Activated T-helper 1 cell treated with Interleukin-2 at 50 U/mL for 16 hours (primary cell): ENCODE results near the gene SUPT6H.

Source experiments
- DNase-seq: peaks from one replicate; pipeline ENCODE4 v3.0.0-alpha.2; 2020; ENCODE audit warnings: low read depth

The SUPT6H gene

DNA sequence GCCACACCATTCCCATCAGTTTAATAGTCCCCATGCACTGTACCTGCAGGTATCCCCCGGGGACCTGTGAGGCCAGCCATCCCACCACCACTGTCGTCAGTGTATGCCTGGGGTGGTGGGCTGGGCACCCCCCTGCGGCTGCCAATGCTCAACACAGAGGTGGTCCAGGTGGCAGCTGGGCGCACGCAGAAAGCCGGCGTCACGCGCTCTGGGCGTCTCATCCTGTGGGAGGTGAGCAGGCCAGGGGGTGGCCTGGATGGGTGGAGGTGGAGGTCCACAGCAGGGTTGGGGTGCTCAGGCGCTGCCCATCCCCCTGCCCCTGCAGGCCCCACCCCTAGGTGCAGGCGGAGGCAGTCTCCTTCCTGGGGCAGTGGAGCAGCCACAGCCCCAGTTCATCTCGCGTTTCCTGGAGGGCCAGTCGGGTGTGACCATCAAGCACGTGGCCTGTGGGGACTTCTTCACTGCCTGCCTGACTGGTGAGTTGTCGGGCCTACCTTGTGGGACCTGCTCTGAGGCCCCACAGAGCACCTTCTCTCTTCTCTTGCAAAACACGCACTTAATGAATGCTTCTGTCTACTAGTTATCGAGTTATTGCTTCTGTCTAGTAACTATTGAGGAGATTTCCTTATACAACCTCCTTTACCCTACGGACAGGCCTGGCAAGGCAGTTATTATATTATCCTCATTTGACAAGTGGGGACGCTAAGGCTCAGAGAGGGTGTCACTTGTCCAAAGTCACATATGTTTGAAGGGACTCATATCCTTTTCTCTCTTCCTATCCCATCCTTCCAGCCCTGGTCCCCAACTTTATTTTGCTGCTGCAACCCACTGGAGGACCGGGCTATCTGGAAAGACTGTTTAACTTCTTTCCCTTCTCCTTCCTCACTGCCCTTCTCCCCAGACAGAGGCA lies 76.0 kb downstream of the SUPT6H start:
- no peak for DNase-seq

DNA sequence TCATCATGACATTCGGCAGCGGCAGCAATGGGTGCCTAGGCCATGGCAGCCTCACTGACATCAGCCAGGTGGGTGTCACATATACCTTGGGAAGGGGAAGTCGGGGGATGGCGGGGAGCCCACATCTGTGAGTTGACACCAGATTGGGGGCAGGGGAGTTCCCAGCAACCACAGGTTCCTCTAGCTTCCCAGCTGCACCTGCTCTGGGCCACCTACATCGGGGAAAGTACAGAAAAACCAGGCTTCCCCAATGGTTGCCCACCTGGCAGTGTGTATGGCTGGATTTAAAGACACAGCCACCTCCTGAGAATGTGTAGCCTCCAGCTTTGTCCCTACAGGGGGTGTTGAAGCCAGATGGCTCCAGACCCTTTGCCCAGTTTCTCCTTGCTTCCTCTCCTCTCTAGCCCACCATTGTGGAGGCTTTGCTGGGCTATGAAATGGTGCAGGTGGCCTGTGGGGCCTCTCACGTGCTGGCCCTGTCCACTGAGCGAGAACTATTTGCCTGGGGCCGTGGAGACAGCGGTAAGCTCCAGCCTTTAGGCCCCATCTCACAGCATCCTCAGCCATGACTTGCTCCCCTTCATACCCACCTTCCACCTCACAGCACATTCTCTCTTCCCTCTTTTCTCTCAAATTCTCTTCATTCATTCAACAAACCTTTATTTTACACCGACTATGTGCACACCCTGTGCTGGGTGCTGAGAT lies 76.8 kb downstream of the SUPT6H start:
- DNase-seq, result no peak

DNA sequence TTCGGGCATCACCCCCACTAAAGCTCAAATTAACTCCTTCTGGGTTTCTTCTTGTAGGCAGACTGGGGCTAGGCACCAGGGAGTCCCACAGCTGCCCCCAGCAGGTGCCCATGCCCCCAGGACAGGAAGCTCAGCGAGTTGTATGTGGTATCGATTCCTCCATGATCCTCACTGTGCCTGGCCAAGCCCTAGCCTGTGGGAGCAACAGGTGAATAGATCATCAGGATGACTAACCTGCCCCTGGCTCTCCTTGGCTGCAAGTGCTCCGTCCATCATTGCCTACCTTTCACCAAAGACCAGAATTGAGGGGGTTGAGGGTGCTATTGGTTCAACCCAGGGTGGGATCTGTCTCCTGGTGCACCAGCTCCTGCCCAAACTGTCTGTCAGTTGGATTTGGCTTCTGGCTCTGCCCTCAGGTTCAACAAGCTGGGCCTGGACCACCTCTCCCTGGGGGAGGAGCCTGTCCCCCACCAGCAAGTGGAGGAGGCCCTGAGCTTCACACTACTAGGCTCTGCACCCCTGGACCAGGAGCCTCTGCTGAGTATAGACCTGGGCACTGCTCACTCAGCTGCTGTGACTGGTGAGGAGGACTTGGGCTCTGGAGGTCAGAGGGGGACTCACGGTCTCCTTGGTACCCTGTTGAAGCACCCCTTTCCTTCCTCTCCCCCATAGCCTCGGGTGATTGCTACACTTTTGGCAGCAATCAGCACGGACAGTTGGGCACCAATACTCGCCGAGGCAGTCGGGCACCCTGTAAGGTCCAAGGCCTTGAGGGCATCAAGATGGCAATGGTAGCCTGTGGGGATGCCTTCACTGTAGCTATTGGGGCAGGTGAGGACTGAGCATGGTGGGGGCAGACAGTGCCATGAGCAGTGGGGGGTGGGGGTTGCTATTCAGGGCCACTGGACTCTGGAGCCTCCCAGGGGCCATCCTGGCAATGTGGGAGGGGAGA lies 78.7 kb downstream of the SUPT6H start:
- DNase-seq, result no peak

DNA sequence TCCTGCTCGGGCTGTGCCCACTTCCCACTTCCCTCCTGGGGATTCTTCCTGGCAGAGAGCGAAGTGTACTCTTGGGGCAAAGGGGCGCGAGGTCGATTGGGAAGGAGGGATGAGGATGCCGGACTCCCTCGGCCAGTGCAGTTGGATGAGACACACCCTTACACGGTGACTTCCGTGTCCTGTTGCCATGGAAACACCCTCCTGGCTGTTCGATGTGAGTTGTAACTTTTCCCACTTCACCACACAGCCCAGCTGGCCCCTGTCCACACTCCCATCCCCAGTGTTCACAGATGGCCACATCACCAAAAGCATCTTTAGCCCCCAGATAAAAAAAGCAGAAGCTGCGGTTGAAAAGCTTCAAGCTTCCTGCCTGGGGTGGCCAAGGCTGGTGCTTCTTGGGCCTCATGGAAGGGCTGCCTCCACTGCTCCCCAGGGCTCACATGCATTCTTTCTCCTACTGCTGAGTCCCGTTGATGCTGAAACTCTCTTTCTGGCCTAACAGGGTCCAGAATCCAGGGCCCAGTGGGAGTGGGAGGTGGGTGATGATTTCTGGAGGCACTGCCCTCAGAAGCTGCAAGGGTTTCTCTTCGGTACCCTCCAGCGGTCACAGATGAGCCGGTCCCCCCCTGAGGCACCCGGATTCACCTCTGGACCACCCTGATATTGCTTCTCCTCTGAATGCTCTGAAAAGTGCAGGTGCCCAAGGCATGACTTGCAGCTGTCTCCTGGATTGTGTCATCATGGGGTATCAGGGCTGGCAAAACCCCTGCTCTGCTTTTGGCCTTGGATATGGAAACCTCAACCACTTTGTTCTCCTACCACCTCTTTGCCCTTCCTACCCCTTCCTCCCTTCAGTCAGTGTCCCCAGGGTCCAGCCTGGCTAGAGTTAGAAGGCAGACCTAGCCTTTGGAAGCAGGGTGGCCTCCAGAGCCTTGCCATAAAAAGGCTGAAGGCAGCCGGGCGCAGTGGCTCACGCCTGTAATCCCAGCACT lies 79.6 kb downstream of the SUPT6H start:
- no peak for DNase-seq

DNA sequence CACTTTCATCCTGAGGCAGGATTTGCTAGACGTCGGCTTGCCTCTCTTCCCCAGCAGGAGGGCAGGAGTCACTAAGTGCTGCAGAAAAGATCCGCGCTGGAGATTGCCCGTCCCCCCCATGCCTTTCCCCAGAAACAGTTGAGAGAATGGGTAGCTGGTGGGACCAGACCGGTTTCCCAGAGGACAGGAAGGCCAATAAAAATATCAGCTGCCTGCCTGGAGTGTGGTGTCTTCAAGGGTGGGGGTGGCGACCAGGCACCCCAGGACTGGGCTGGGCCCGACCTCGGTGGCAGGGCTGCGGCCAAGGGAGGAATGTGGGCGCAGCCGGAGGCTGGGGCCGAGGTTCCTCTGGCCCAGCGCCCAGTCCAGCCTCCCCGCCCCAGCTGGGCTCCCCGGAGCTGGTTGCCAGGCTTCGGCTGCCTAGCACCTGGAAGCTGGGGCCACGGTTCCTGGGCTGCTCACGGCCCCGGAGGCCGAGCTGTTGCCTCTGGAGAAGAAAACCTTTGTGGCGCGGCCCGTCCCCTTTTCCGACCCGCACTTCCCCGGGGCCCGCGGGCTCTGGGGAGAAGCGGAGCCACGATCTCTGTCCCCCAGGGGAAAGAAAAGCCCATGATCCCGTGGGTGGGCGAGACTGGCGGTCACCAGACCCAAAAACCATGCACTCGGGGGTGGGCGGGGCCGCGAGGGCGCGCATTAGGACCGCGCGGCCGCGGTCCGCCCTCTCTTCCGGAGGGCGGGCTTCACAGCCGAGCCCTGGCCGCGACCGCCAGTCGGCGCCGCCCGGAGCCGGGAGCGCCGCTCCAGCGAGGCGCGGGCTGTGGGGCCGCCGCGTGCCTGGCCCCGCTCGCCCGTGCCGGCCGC lies 81.5 kb downstream of the SUPT6H start, which contains the start of gene TRAF4:
TRAF4 (plus strand) TSS at position 769 of the 861 bp plus-strand sequence. CDS start 102 bp downstream, outside the sequence.
- DNase-seq, result peak; percentile 66

DNA sequence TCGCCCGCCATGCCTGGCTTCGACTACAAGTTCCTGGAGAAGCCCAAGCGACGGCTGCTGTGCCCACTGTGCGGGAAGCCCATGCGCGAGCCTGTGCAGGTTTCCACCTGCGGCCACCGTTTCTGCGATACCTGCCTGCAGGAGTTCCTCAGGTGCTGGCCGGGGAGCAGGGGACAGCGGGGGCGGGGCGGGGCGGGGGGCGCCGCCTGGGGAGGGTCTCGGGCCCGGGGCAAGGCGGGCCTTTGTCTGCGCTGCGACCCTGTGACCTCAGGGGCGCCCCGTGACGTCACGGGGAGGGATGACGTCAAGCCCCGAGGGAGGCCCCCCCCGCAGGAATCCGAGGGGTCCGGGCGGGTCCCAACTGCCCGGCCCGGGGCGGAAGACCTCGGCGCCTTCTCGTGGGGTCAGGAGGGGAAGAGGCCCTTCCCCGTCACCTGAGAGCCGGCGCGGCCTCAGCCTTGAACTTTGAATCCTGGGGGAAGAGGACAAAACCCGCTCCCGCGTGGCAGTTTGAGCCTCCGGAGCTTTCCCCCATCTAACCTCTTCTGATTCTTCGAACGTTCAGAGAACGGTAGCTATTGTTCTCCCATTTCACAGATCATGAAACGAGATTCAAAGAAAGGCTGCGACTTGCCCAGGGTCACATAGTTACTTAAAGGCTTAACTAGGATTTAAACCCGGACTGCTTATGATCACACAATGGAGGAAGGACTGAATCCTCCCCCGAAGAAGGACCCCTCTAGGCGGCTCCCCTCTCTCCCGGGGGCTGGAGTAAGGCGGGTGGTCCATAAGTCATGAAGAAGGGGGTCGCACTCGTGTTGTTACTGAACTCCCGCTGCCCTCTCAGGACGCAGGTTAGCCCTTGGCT lies 82.3 kb downstream of the SUPT6H start:
- DNase-seq, result peak; percentile 45

DNA sequence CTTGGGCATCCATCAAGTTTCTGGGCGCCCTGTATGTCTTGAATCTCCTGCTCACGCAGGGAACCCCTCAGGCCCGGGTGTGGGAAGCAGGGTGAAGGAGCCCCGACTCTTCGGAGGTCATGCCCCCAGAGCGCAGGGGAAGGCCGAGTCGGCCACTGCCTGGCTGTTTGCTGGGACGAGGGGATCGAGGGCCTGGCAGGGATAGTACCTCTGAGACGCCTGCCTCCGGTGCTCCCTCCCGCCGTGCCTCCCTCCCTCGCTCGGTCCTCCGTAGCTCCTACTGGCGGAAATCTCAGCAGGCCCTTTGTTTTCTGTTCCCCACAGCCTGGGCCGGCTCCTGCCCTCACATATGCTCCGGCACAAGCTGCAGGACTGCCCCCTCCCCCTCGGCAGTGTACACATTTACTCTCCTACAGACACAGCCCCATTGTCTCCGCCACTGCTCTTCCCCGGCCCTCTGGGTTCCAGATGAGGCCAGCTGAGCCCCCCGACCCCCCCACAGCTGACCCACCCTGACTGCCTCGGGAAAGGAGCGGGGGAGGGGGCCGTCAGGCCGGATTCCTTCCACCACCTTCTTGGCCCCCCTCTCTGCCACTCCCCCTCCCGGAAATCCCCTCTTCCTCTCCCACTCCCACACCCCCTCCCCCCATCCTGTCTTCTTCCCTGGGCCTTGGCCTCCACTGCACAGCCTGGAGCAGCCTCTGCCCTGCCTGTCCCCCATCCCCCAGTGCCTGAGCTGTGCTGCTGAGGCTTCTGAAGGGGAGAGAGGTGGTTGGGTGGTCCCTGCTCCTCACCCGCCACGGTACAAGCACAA lies 83.2 kb downstream of the SUPT6H start:
- DNase-seq, result no peak

DNA sequence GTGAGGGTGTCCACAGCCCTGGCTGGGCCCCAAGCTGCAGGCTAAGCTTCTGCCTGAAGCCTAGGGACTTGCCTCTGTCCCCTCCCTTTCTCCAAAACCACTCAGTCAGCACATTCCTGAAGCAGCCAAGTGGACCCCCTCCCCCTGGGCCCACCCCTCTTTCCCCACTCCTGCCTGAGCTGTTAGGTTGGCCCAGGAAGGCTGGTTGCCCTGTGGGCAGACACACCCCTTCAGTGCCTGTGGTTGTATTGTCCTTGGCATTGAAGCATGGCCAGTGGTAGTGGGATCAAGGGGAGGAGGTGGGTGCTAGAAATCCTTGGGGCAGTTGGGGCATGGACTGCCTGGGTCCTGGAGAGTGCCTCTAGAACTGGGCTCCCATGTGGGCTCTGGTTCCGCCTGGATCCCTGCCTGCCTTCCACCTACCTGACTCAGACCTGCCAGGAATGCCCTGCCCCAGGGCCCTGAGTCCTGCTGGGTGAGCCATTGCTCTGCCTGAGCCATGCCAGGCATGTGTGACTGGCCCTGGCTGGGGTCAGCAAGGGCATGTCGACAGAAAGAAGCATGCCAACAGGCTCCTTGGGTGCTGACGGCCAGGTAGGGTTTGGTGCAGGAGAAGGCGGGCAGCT lies 83.9 kb downstream of the SUPT6H start:
- DNase-seq, result no peak

DNA sequence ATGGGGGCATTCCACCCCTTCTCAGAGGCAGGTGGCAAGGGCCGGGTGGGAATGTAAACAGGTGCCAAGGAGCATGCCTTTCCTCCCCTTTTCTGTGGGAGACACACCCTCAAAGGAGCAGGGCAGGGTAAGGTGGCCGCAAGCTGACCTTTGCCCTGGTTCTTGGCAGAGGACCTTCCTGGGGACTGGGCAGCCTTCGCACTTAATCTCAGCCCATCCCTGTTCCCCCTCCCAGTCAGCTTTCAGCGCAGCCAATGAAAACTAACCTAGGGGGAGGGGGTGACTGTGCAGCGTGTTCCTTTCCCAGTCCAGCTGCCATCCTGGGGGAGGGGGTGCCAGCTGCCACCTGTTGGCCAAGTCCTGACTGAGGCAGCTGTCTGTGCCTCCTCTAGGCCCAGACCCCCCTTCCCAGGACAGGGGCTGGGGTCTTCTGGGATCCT lies 84.6 kb downstream of the SUPT6H start:
- no peak for DNase-seq

DNA sequence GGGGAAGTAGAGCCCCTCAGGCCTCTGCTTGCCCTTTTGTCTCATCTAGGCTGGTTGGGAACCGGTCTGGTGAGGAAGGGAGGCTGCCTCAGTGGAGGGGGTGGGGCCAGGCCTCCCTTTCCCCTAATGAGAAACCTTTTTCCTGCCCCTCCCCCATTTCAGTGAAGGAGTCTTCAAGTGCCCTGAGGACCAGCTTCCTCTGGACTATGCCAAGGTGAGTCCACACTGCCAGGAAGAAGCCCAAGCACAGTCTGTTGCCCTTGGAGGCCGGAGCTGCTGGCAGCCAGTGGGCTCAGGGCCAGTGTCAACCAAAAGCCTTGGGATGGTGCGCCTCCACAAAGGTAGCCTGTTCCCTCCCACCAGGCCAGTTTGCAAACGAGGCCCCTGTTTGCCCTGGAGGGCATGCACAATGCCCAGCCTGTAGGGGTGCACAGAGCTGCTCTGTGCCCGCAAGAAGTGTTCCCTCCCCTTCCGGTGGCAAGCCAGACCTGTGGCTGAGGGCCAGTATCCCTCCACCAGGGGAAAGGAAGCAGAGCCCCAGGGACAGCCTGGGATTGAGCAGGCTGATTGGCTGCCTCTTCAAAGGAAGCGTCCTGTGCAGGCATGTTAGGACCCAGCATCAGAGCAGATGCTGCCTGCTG lies 85.2 kb downstream of the SUPT6H start:
- no peak for DNase-seq

DNA sequence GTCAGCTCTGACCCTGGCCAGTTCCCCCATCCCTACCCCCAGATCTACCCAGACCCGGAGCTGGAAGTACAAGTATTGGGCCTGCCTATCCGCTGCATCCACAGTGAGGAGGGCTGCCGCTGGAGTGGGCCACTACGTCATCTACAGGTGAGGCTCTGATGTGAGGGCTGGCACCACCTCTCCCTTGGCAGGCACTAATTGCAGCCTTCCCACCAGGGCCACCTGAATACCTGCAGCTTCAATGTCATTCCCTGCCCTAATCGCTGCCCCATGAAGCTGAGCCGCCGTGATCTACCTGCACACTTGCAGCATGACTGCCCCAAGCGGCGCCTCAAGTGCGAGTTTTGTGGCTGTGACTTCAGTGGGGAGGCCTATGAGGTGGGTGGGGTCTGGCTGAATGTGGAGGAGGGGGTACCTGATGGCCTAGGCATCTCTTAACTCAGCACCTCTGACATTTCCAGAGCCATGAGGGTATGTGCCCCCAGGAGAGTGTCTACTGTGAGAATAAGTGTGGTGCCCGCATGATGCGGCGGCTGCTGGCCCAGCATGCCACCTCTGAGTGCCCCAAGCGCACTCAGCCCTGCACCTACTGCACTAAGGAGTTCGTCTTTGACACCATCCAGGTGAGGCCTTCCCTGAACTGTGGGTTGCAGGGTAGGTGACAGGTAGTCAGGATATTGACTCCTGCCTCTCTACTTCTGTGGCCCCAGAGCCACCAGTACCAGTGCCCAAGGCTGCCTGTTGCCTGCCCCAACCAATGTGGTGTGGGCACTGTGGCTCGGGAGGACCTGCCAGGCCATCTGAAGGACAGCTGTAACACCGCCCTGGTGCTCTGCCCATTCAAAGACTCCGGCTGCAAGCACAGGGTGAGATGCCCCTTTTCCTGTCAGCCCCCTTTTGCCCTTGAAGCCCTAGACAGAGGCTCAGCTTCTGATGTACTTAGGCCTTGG lies 86.1 kb downstream of the SUPT6H start:
- no peak for DNase-seq

DNA sequence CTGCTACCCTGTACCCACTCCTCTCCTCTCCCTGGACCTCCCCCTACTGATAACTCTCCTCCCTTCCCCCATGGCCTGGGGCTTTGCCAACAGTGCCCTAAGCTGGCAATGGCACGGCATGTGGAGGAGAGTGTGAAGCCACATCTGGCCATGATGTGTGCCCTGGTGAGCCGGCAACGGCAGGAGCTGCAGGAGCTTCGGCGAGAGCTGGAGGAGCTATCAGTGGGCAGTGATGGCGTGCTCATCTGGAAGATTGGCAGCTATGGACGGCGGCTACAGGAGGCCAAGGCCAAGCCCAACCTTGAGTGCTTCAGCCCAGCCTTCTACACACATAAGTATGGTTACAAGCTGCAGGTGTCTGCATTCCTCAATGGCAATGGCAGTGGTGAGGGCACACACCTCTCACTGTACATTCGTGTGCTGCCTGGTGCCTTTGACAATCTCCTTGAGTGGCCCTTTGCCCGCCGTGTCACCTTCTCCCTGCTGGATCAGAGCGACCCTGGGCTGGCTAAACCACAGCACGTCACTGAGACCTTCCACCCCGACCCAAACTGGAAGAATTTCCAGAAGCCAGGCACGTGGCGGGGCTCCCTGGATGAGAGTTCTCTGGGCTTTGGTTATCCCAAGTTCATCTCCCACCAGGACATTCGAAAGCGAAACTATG lies 87.0 kb downstream of the SUPT6H start:
- no peak for DNase-seq

DNA sequence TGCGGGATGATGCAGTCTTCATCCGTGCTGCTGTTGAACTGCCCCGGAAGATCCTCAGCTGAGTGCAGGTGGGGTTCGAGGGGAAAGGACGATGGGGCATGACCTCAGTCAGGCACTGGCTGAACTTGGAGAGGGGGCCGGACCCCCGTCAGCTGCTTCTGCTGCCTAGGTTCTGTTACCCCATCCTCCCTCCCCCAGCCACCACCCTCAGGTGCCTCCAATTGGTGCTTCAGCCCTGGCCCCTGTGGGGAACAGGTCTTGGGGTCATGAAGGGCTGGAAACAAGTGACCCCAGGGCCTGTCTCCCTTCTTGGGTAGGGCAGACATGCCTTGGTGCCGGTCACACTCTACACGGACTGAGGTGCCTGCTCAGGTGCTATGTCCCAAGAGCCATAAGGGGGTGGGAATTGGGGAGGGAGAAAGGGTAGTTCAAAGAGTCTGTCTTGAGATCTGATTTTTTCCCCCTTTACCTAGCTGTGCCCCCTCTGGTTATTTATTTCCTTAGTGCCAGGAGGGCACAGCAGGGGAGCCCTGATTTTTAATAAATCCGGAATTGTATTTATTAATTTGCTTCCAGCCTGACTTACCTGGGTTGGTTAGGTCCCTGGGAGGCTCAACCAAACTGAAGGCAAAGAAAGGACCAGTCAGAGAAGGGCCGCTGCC lies 87.6 kb downstream of the SUPT6H start:
- no peak for DNase-seq

DNA sequence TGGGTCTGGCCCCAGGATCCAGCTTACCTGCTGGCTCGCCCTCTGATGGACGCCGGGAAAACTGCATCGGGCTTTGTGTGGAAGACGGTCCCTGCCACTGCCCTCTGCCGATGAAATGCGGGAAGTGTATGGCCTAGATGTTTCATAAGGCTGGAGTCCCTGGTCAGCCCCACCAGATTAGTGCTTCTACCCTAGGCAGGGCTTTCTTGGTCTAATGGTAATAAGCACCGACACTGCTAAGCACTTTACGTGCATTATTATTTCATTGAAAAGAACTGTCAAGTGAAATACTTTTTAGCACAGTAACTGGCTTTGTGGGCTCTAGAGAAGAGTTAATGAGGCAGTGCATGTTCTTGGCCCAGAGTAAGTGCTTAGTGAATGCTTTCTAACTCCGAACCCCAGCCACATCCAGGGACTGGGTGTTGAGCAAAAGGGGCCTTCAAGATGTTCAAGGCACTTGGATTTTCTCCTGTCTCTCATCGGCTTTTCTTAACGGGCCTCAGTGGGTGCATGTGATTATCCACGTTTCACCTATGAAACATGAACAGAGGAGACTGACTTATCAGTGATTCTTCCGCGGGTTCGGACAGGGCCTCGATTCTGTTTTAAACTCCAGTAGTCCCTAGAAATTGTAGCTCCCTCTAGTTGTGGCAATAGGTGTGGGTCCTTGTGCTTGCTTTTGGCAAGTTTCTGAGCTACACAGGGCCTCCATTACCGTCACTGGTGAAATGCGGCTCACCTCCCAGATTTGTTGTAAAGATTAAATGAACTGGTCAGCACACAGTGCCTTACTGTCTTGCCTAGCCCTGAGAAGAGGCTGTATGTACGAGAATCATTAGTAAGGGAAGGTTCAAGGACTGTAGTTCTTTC lies 88.4 kb downstream of the SUPT6H start:
- peak; percentile 73 for DNase-seq
